ENCODE results near the gene CDK13.

- TF ChIP-seq CTCF (IDR thresholded peaks at IDR 0.05) (no peak), POLR2A (IDR thresholded peaks at IDR 0.05) (no peak)
Measured at GRCh38 chr7:39923091-39923490, 27.0 kb upstream of the CDK13 start.

Measured in vagina (tissue), 2 donors.